Stimulated activated CD4-positive, alpha-beta T cell treated with anti-CD3 and anti-CD28 coated beads, Interleukin-4, amount 100 ng/mL, for 4 hours (primary cell): ENCODE measurements around the gene SMC6.
A peak's percentile ranks its signal among the peaks of the same experiment; 100 is the strongest.

Experiments
- DNase-seq, 2 experiments: peaks; one replicate each; pipeline ENCODE4 v3.0.0-alpha.2; 2020

Gene SMC6

DNA sequence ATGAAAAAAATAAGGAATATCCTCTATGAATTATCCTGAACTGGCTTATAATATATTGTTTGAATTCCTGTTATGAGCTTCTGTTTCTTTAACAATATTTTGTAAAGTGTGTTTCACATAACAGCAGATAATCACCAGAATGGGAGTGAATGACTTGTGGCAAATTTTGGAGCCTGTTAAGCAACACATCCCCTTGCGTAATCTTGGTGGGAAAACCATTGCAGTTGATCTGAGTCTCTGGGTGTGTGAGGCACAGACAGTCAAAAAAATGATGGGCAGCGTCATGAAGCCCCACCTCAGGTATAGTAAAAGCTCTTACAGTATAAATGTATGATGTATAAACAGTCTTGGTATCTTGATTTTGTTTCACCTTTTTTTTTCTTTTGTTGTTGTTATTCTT lies 6.2 kb upstream of the SMC6 start:
- DNase-seq: no peak

DNA sequence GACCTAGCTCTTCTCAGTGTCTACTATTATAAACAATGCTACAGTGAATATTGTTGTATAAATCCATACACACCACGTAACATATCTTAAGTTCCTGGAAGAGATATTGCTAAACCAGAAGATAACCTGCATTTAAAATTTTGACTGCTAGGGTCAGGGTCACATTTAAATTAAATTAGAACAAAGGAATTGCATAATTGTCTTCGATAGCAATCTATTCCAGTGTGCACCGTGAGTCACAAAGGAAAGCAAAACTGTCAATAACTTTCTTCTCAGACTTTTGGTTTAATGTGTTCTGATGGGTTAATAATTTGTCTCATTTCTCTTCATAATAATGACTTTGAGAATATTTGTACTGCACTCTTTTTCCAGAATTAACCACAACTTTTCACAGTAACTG lies 4.5 kb upstream of the SMC6 start:
- DNase-seq: no peak

DNA sequence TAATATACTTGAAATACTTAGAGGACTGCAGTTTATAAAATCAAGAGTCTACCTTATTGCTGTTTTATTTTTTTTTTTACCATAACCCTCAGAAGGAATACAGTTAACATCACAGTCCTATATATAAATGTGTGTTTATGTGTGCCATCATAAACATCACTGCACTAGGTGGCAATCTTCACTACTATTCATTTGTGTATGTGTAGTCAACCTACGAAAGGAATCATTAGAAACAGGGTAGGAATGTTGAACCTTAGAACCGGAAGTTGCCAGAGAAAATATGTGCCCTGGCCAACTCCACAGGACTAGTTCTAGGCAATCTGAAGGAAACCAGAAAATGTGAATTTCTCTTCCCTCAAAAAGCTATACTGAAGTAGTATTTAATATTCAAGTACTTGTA lies 3.7 kb upstream of the SMC6 start:
- DNase-seq: no peak

DNA sequence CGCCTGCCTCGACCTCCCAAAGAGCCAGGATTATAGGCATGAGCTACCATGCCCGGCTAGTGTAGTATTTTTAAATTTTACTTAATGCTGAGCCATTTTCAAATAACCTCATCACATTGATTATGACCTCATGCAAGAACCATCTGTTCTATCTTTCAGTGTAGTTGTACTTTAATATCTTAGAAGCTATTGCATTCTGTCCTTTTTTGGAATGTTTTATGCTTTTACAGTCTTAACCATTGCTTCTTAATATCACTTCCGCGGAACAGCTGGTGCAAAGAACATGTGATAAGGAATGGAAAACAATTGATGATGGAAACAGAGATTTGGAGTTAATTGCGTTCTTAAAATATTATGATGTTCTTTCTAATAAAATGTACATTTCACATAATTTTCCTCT lies 3.1 kb upstream of the SMC6 start:
- DNase-seq: no peak

DNA sequence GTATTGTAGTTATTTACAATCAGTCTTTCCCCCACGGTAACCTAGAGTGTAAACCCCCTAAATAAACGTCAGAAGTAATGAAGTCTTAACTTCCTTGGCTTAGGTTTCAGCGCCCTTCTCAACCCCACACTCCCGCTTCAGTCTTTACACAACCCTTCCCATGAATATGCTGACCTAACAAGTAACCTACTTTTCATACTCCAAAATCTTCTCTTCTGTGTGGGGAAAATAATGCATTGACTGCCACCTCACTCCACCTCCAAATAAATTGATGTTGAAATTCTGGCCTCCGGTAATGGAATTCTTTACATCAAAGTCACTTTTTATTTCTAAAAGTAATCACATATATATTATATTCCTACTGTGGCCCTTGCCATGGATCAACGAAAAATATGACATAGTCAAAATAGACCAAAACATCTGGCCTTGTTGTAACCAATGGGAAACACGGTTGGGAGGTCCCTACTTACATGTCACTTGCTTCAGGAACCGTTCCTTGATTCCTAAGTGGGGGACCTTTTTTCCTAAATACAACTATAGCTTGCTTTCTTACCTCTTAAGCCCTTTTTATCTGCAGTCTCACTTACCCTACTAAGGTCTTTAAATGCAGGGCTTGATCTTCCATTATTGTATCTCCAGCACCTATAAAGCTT lies 1.3 kb upstream of the SMC6 start:
- no peak for DNase-seq

DNA sequence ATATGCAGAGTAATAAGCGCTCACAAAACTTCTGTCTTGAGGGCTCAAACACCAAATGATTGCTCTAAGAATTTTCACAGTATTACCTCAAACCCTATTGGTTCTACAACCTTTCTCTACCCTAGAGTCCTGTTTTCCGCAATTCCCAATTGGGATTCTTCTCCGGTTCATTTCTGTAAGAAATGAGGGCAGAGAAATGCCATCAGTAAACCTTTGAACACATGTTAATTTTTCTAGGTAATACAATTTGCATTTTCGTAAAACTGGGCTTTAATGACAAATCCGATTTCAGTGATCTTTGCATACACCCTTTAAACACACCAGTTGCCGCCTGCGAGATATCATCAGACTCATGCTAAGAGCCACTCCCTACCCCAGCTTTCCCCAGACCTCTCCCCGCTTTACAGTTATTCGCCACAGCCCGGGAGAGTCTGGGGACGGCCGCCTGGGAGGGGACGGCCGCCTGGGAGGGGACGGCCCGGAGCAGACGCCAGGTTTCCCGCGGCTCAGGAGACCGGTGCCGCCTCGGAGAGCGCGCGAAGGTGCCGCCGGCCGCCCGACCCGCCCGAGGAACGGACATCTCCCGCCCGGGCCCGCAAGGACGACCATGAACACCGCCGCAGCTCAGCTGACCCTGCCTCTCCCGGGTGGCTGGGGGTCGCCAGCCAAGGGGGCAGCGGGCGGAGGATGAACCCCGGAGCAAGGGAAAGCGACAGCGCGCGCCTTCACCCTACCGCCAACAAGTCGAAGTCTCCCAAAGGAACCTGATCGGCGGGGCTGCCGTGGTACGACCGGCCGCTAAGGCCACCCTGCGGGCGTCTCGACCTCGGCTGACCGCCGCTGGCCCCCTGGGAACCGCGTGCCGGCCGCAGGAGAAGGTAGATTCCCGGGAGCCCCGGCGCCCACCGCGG lies 463 bp downstream of the SMC6 start:
- peak in 1 of 2 experiments; percentile 30 for DNase-seq

DNA sequence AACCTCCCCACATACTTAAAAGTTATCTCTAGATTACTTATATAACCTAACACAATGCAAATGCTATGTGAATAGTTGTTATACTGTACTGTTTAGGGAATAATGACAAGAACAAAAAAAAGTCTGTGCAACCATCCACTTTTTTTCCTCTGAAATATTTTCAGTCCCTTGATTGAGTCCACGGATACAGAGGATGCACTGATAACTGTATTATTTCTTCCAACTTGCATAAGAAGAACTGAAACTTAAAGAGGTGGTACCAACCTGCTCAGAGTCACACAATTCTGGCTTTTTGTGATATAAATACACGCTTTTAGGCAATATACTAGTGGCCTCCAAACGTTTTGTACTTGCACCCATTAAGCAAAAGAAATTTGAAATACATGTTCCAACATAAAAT lies 1.4 kb downstream of the SMC6 start:
- no peak for DNase-seq

DNA sequence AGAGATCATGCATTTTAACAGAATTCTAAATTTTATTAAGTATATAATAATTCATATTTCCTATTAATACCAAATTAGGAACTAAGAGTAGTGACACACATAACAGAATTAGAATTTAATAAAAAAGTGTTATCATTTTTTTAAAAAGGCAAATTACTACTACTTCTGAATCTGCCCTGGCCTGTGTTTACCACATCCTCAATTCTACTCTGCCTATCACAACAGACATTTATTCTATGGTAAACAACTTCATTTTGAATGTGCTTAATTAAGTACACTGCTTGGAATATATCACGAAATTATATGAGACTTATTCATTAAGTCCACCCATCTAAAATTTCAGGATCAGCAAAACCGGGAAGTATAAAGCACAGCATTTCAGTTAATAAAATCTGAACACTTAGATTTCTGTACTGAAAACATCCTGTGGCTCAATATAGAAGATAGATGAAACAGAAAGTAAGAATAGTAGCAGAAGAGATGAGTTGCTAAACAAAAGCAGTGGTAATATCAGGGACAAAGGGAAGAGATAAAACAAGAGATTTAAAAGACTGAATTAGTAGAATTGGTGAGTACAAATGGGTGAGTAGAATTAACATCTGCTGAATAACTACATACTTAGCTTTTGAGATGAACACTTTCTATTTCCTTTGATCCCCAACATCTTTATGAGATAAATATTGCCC lies 3.7 kb downstream of the SMC6 start:
- DNase-seq: no peak

DNA sequence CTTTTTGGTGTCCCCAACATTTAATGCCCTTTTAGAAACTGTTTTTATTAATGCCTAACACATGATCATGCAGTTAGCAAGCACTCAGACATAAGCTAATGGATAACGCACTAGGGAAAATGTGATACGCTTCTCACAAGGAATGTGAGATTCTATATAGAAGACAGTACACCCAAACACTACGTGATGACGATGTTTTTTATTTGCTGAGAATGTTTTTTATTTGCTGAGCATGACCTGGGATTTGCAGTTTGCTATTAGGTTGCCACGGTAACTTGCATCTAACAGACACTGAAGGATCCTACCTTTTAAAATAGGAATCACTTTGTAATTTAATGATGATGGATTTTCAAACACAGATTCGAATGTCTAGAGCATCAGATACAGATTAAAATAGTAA lies 4.9 kb downstream of the SMC6 start:
- no peak for DNase-seq

DNA sequence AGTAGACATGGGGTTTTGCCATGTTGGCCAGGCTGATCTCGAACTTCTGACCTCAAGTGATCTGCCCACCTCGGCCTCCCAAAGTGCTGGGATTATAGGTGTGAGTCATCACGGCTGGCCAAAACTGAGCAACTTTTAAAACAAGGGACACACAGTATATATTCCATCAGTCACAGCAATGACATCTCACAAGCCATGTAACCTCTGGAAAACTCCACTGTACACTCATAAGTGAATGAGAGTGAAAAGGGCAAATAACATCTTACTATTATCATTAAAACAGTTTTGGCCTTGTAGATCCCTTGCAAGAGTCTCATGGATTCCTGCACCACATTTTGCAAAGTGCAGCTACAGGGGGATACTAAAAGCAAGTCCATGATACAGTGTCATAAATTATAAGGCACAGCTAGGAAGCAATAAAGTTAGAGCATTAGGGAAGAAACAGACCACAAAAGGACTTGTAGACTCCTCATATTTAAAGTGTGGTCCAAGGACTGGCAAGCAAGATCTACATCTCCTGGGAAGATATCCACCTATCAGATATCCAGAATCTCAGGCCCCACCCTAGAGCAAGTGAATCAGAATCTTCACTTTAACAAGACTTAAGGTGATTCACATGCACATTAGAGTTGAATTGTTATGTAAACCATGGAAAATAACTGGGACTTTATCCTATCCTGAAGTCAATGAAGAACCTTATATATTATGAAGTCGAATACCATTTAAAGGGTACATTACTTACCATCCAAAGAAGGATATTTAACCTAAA lies 5.7 kb downstream of the SMC6 start:
- DNase-seq: no peak

DNA sequence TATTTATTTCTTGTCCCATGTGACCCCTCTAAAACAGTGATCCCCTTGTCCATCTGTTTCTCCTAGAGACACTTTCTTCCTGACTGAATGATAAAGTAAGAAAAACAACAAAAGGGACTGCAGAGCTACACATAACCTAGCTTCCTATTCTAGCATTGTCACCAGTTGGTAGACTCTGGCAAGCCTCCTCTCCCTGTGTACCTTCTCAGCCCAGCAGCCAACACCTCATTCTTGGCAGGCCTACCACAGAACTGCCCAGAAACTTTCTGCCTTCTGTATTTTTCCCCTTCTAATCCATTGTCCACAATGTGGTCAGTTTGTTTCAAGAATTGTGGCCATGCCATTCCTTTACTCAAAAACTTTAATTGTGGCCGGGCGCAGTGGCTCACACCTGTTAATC lies 13.4 kb downstream of the SMC6 start:
- DNase-seq: no peak

DNA sequence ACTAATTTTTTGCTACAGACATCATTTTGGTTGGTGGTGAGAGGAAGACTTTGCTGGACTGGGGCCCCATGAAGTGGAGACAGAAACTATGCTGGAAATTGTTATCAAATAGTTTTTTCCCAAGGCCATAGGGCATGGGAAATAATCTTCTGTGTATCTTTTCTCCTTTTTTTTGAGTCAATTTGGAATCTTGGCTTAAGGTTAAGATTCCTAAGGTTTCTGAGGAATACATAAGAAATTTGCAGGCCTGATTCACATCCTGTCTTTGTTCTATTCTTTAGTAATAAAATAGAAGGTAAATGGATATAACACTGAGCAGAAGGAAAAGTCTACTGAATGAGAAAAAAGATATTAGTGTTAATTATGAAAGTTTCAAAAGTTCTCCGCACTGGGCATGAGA lies 16.6 kb downstream of the SMC6 start:
- DNase-seq: no peak

DNA sequence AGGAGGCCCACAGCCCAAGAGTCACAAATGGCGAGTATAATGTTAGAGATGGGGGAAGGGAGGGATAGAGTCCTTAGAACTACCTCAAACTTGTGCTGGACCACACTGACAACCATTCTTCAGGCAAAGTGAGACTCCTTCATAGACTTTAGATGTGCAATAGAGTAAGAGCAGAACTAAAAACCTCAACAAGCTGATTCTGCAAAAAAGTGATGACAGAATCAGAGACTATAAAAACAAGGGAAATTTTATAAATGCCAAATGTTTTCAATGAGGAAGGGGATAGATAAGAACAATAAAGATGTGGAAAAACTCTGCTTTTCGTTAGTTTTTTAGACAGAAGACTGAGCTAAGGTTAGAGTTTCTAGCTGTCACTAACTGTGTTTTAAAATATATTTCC lies 17.7 kb downstream of the SMC6 start:
- DNase-seq: no peak

DNA sequence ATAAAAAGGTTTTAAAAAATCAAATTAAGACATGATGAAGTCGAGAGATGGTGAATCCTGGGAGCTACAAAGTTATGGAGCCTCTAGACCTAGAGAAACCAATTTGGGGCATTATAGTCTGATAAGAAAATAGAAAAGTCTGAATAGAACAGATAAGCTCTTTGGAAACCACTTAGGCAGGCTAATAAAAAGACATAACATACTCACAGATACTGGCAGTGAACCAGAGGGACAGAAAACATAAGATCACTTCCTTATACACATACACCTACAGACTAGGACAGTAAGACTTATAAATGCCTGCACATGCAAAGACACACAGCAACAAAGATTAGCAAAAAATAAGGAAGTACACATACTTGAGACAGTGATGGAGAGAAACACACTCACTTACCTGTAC lies 20.0 kb downstream of the SMC6 start:
- DNase-seq: no peak

DNA sequence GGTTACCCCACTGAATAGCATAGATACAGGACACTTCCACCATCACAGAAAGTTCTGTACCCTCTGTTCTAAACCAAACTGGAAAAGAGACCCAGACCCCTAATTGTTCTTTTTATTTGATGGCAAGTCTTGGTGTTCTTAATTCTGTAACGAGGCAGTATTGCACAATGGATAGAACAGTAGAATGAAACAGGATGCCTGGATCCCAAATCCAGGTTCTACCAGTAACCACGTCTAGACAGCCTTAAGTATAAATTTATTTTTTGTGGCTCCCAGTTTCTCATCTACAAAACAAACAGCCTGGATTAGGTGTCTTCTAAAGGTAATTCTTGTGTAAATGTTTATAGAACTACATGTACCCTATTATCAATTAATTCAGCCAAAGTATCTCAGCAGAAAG lies 23.7 kb downstream of the SMC6 start:
- DNase-seq: no peak

DNA sequence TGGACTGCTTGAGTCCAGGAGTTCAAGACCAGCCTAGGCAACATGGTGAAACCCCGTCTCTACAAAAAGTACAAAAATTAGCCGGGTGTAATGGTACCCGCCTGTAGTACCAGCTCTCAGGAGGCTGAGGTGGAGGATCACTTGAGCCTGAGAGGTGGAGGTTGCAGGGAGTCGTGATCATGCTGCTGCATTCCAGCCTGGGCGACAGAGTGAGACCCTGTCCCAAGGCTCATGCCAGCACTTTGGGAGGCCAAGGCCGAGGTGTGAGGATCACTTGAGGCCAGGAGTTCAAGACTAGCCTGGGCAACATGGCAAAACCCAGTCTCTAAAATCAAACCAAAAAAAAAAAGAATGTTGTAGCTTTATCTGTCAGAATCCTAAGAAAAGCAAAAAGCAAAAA lies 25.4 kb downstream of the SMC6 start:
- no peak for DNase-seq

DNA sequence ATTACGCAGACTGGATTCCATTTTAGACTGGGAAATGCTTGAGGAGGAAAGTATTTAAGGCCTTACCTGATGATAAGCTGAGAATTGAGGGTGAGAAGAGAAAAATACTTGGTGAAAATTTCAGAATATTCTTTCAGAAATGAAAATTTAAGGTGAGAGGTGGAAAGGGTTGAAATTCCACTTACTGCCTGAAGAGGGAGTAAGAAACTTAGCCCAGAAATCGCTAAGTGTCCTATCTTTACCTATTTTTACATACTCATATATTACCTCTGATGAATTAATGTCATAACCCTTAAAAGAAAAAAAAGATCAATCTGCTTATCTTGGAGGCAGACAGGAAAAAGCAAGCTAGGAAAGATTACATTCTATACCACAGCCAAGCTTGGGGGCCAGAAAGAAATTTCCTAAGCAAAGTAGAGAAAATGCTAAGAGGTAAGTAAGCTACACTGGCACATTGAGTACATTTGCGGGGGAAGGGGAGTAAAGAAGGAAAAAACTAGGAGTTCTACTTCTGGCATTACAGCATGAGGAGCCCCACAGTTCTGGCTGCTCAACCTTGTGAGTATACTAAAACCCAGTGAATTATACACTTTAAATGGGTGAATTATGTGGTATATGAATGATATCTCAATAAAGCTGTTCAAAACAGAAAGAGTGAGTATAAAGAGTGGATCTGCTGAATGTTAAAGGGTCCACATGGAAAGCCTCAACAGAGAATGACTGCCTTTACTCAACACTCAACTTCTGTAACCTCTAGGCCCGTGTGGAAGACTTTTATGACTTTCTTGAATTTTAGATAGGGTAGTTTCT lies 33.8 kb downstream of the SMC6 start:
- no peak for DNase-seq

DNA sequence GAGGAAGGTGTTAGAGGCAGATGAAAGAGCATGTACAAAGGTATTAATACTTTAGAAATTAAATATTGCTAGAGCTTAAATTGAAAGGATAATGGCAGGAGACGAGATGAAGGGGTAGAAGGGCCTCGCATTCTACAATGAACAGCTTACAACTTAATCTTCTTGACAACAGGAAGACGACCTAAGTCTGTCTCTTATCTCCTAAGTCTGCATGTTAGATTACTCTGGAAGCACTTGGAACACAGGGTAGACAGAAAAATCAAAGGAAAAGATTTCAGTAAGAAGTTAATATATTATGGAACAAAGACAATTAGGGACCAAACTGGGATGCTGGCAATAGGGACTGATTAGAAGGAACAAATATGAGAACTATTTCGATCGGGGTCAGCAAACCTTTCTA lies 34.9 kb downstream of the SMC6 start:
- DNase-seq: no peak

DNA sequence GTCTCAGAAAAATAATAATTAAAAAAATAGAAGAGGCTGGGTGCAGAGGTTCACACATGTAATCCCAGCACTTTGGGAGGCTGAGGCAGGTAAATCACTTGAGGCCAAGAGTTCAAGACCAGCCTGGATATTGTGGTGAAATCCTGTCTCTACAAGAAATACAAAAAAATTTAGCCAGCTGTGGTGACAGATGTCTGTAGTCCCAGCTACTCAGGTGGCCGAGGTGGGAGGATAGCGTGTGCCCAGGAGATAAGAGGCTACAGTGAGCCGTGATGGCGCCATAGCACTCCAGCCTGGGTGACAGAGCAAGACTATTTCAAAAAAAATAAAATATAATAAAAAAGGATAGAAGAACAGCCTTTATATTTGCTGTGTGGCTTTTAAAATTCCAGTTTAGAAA lies 35.9 kb downstream of the SMC6 start:
- no peak for DNase-seq

DNA sequence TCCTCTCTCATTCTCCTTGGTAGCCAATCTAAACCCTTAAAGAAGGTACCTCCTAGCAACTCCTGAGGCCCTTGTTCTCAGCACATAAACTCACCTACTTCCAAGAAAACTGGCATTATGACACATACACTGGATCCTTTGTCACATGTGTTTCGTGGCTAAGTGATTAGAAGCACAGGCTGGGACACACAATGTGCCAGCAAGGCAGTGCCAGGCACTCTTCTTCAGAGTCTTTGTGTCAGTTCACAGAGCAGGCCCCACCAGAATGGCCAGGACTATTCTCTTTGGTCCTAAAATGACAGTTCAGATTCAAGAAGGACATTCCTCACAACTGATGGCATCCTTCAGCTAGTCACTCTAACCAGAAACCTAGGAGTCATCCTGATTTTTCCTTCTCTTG lies 40.3 kb downstream of the SMC6 start:
- DNase-seq: no peak

DNA sequence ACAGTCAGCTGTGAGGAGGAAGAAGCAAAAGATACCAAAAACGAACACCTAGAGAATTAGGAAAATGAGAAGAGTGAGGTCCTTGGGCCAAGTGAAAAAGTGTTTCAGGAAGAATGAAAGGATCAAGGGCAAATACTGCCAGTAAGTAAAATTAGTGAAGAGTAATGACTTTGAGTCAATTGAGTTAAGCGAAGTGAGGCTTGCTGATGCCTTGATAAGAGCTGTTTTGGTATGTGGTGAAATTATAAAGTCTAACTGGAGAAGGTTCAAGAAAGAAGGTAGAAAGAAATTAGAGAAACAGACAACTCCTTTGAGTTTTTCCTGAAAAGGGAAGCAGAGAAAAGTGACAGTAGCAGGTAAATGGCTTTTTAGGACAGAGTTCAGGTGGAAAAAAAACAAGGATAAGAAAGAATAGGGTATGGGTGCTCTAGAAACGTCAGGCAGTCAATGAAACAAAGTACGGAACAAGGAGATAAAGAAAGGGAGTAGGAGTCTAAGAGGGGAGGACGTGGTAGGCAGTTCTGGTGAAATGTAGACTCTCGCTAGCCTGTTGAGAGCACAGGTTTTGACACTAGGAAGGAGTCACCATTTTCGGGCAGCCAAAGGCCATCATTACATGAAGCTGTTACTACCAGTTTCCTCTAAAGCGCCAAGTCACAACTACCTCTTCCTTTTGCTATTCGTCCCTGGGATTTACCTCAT lies 42.9 kb downstream of the SMC6 start:
- no peak for DNase-seq

DNA sequence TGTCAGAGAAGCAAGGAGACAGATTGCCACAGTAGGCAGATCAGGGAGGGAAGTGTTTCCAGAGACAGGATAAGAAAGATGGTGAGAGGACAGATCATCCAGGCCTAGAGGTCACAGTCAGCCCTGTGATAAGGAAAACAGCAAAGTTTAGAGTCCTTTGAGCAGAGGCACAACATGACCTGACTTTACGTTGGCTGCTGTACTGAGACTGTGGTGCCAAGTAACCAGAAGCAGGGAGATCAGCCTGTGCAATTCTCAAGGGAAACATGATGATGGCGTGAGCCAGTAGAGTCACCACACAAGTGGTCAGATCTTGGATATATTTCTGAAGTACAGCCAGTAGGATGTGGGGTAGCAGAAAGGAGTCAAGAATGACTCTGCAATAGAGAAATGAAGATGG lies 43.7 kb downstream of the SMC6 start:
- DNase-seq: no peak
